GM18951 (cell line): ENCODE measurements around the gene HDGF.
"Not testable (repeated sequence)": the region's sequence is repeated elsewhere in the genome, so short reads cannot be mapped to it uniquely, and the experiment has no call there.

ENCODE experiments used
- POLR2A ChIP-seq: IDR thresholded peaks from 4 replicates; pipeline ENCODE4 v1.6.1; 2011; ENCODE audit warnings: mild to moderate bottlenecking; ENCODE audit not compliant: insufficient read length, insufficient read depth; ENCODE audit errors: extremely low read depth
- in situ Hi-C: fragments of 300-500 bp; cut with MboI; formaldehyde crosslinking; loops from one replicate; pipeline ENCODE4 v1.12.0; 2022; ENCODE audit warnings: low sequenced_read_pairs, mixed read lengths, inconsistent platforms; ENCODE audit not compliant: unreplicated experiment

HDGF gene

GRCh38 chr1:156775799-156776198, 24.3 kb upstream of the HDGF start:
- in situ Hi-C loops, result no loop called here
- TF ChIP-seq POLR2A, result no peak

DNA sequence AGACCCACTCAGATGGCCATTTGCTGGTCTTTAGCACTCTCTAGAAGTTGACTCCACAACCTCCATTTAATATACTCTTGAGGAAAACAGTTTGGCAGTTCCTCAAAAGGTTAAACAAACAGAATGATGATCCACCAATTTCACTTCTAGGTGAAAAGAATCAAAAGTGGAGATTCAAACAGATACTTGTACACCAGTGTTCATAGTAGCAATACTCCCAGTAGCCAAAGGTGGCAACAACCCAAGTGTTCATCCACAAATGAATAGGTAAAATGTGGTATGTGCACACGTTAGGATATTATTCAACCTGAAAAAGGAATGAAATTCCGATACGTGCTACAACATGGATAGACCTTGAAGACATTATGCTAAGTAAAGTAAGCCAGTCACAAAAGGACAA, 22.1 kb upstream of the HDGF start:
- TF ChIP-seq POLR2A, result no peak
- in situ Hi-C loops, result no loop called here

GRCh38 chr1:156772728-156773497, 21.4 kb upstream of the HDGF start:
- in situ Hi-C loops, result no loop called here
- TF ChIP-seq POLR2A, result no peak

- in situ Hi-C loops, result no loop called here
- TF ChIP-seq POLR2A, result no peak
These were observed 20.7 kb upstream of the HDGF start for GRCh38 chr1:156772222-156772621.

- no peak for TF ChIP-seq POLR2A
- in situ Hi-C loops, result no loop called here
These were observed 17.3 kb upstream of the HDGF start for GRCh38 chr1:156768610-156769295.

DNA sequence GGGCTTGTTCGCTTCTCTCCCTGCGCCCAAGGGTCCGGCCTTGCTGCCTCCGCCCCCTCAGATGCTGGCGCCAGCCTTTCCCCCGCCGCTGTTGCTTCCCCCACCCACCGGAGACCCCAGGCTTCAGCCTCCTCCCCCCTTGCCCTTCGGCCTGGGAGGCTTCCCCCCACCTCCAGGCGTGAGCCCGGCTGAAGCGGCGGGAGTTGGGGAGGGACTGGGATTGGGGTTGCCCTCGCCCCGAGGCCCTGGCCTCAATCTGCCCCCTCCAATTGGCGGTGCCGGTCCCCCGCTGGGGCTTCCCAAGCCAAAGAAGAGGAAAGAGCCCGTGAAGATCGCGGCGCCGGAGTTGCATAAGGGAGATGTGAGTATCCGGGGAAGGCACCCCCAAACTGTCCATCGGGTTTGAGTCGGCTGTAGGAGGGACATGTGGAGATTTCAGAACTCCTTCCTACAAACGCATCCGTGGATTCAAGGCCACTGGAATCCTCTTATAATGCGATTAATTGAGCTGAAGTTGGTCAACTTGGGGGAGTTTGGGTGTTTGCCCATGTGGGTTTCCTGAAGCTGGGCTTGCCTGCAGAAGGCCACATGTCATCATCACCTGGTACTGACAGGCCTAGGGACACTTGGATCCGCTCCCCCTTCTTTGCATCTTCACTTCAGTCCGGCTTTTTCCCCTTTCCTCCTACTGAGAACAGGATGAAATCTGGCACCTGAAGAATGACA, 16.6 kb upstream of the HDGF start:
- in situ Hi-C loops, result no loop called here
- no peak for TF ChIP-seq POLR2A

DNA sequence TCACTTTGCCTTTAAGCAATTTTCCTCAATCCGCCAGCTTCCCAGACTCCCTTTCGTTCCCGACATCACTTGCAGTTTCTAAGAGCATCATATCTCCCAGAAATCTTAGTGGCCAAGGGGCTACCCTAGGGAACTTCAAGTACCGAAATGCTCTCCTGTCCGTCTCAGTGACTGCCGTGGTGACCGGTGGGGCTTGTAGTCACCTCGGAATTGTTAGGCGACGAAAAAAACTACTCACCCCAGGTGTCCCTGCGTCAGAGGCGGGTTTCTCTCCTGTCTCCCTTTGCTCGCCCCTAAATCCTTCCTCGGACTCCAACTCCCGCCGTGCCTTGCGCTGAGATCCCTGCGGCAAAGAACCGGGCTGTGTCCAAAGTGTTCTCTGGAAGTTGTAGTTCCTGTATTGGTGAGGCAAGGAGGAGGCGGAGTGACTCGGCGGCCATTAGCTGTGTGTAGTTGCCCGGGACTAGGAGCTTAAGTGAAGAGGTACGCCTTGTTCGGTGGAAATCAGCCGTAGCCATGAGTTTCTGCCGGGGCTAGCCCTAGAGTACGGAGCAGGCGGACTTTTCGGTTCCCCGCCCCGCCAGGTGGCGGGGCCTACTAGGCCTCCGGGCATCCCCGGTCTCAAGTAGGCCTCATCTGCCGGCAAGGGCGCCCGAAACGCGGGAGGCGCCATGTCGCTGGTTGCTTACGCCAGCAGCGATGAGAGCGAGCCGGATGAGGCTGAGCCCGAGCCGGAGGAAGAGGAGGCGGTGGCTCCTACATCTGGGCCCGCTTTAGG, 15.8 kb upstream of the HDGF start, which contains the start of gene PRCC:
PRCC (plus strand) TSS at position 435 of the 778 bp plus-strand sequence; CDS start at position 672, 237 bp downstream.
- in situ Hi-C loops, result no loop called here
- TF ChIP-seq POLR2A, result peak; percentile 28

DNA sequence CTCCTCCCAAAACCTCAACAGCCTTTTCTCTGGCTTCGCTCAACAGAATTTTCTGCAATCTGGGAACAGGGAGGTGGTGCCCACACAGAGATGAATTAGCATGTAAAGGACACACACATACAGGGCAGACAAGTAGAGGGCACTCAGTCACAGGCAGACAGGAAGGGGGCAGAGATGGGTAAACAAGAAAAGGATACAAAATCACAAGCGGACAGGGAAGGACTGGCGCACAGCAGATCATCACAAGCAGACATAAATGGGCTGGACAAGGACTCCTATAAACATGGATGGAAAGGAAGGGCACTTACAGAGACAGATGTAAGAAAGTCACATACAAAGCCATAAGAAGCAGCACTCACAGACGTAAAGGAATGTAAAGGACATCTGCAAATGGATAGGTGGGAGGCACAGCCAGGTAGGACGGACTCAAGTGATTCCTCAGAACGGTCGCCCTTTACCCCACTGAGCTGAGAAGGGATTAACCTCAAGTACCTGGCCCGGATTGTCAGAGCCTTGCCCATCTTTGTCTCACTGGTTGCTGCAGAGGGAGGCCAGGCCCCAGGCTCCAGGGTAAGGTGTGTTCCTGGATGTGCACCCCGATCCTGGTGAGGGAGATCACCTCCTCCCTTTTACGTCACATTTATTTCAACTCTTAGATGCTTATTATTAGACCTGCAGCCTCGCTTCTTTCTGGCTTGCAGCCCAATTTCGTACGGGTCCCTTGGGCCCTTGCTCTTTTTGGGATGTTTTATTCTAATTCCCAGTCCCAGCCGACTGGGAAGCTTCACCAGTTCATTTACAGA, 15.0 kb upstream of the HDGF start:
- peak; percentile 51 for TF ChIP-seq POLR2A
- in situ Hi-C loops, result no loop called here

- TF ChIP-seq POLR2A, result no peak
- in situ Hi-C loops, result no loop called here
These were observed 14.2 kb upstream of the HDGF start for GRCh38 chr1:156765666-156766065.

GRCh38 chr1:156765136-156765535, 13.7 kb upstream of the HDGF start:
- in situ Hi-C loops, result not testable (repeated sequence)

GRCh38 chr1:156760796-156761104, 9.3 kb upstream of the HDGF start:
- no peak for TF ChIP-seq POLR2A

GRCh38 chr1:156760092-156760795, 8.8 kb upstream of the HDGF start:
- in situ Hi-C loops, result no loop called here
- TF ChIP-seq POLR2A, result no peak

More at GRCh38 chr1:156760796-156761104, 9.3 kb upstream of the HDGF start:
- in situ Hi-C loops, result no loop called here

DNA sequence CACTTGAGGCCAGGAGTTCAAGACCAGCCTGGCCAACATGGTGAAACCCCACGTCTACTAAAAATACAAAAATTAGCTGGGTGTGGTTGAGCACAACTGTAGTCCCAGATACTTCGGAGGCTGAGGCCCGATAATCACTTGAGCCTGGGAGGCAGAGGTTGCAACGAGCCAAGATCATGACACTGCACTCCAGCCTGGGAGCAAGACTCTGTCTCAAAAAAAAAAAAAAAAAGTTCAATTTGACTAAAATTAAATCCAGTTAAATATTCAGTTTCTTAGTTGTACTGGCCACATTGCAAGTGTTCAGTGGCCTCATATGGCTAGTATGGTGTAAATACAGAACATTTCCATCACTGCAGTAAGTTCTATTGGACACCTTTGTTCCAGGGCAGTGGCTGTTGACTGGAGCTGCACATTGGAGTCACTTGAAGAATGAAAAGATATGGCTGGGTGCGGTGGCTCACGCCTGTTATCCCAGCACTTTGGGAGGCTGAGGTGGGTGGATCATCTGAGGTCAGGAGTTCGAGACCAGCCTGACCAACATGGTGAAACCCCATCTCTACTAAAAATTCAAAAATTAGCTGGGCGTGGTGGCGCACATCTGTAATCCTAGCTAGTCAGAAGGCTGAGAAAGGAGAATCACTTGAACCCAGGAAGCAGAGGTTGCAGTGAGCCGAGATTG, 6.2 kb upstream of the HDGF start:
- in situ Hi-C loops, result not testable (repeated sequence)
